ENCODE measurements around the gene CDC42BPA.

CDC42BPA gene

GRCh38 chr1:226940029-226940805, 378.1 kb downstream of the CDC42BPA start, which contains the start of gene COQ8A:
COQ8A (plus strand) TSS chr1:226940294; CDS start chr1:226961386, 21,092 bp downstream.
- peak; percentile 100 for DNase-seq

All from right hindlimb (tissue), 1 donor.